ENCODE data around the gene FAHD1. TPM values are rescaled to one million over a fixed set of nuclear protein-coding genes. Genes with fewer than 3 reads are reported as not detected.

FAHD1 gene
- polyA plus RNA-seq, 3 donors from 2014 or later = 22.7 to 35.4 (median 24.8) TPM

DNA sequence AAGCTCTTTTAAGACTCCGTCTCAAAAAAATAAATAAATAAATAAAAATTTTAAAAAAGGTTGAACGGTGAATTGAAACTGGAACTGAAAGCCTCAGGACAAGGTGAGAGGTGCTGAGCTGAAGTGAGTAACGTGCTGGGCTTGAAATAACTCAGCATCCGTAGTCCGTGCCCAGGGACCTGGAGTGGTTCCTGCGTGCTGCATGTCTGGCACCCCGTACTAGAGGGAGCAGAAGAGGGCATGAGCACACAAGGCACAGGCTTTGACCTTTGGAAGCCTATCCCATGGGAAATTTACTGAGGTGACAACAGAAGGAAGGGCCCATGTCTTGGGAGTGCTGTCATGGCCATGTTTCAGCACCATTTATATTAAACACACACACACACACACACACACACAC, 49.5 kb downstream of the FAHD1 start:
- no peaks in the 10 kb centered on the region for H3K36me3 Mint-ChIP-seq
- H3K4me1 Mint-ChIP-seq = peaks cover 2 to 6% of the 10 kb centered on the region in 2 donors
- no peak overlapping the region for H3K27ac Mint-ChIP-seq
- H3K4me3 Mint-ChIP-seq = no peak overlapping the region
- DNase-seq = no peak
- peaks cover 8 to 11% (median 11%) of the 10 kb centered on the region in 3 donors for H3K27me3 Mint-ChIP-seq (ENCODE audit: low read depth in 3 of 3)
- H3K9me3 Mint-ChIP-seq = peaks cover 0 to 2% (median 0%) of the 10 kb centered on the region in 6 donors

DNA sequence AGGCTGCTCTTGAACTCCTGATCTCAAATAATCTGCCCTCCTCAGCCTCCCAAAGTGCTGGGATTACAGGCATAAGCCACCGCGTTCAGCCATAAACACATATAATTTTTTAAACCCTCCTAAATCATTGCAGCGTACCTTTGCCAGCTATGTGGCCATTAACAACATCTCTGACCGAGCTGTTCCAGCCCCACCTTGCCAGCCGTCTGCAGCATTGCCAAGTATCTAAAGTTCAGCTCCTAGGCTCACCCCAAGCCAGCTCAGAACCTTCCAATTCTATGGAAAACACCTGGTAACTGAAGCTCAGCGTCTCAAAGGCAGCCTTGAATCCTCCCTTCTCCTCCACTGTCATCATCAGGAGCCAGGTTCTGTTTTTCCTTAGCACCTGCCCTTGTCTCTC, 50.1 kb downstream of the FAHD1 start:
- Mint-ChIP-seq H3K4me1 (peaks cover 2 to 4% of the 10 kb centered on the region in 2 donors), H3K9me3 (peaks cover 0 to 2% (median 0%) of the 10 kb centered on the region in 6 donors), H3K27ac (no peak overlapping the region), H3K36me3 (no peaks in the 10 kb centered on the region), H3K4me3 (no peak overlapping the region), H3K27me3 (ENCODE audit: low read depth in 3 of 3) (peaks cover 8 to 11% (median 11%) of the 10 kb centered on the region in 3 donors)
- DNase-seq = no peak

DNA sequence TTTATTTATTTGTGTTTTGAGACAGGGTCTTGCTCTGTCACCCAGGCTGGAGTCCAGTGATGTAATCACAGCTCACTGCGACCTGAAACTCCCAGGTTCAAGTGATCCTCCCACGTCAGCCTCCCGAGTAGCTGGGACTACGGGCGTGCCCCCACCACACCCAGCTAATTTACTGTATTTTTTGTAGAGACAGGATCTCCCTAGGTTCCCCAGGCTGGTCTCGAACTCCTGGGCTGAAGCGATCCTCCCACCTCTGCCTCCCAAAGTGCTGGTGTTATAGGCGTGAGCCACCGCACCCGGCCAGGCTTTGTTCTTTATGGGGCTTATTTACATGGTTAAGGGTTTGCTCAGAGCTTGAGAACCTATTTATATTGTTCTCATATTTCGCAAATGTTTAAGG, 50.8 kb downstream of the FAHD1 start:
- Mint-ChIP-seq H3K4me3 (no peak overlapping the region), H3K27ac (no peak overlapping the region), H3K27me3 (ENCODE audit: low read depth in 3 of 3) (peaks cover 5 to 8% (median 8%) of the 10 kb centered on the region in 3 donors), H3K36me3 (no peaks in the 10 kb centered on the region), H3K4me1 (no peaks in the 10 kb centered on the region), H3K9me3 (no peaks in the 10 kb centered on the region)
- DNase-seq = no peak

DNA sequence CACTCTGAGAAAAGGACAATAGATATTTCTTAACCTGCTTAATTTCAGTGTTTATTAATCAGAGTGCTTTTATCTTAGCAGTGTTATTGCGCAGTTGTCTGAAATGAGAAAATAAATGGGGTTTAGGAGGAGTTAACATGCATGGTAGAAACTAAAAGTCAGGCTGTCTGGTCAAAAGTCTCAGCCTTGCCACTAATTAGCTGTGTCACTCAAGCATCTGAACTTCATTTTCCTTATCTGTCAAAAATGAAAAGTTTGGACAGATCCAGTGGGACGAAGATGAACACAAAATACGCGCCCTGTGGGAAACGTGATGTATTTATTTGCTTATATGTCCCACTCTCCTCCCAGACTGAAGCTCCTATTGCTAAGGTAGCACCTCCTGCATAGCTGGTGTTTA, 51.2 kb downstream of the FAHD1 start:
- peaks cover 5 to 8% (median 8%) of the 10 kb centered on the region in 3 donors for H3K27me3 Mint-ChIP-seq (ENCODE audit: low read depth in 3 of 3)
- no peaks in the 10 kb centered on the region for H3K4me1 Mint-ChIP-seq
- H3K4me3 Mint-ChIP-seq = no peak overlapping the region
- no peaks in the 10 kb centered on the region for H3K9me3 Mint-ChIP-seq
- H3K36me3 Mint-ChIP-seq = no peaks in the 10 kb centered on the region
- no peak for DNase-seq
- H3K27ac Mint-ChIP-seq = no peak overlapping the region

Other genes with a start within 250 kb of the FAHD1 start
- gene IFT140, start 215.1 kb upstream of the FAHD1 start, polyA plus RNA-seq = 1 to 10 TPM in 2 of 3 donors, not detected in 1; 1.5 to 2.0 TPM
- gene CRAMP1, start 214.8 kb upstream of the FAHD1 start, polyA plus RNA-seq = 10 to 100 TPM in 1 of 3 donors, 1 to 10 TPM in 2; 1.4 to 11.5 (median 2.8) TPM
- gene JPT2, start 148.9 kb upstream of the FAHD1 start, polyA plus RNA-seq = 10 to 100 TPM in 1 of 3 donors, 1 to 10 TPM in 2; 7.9 to 14.0 (median 8.3) TPM
- gene MAPK8IP3, start 121.0 kb upstream of the FAHD1 start, polyA plus RNA-seq = 1 to 10 TPM in 1 of 3 donors, under 1 TPM in 2; 0.55 to 3.8 (median 0.57) TPM
- gene NME3, start 55.7 kb upstream of the FAHD1 start, polyA plus RNA-seq = 10 to 100 TPM; 49.4 to 96.9 (median 82.4) TPM
- gene EME2, start 54.4 kb upstream of the FAHD1 start, polyA plus RNA-seq = 1 to 10 TPM in 2 of 3 donors, under 1 TPM in 1; 0.79 to 2.2 (median 1.0) TPM
- gene MRPS34, start 54.1 kb upstream of the FAHD1 start, polyA plus RNA-seq = 100 to 1,000 TPM; 111 to 139 (median 139) TPM
- gene SPSB3, start 44.6 kb upstream of the FAHD1 start, polyA plus RNA-seq = 10 to 100 TPM; 68.3 to 80.4 (median 77.6) TPM
- 100 to 1,000 TPM; 106 to 151 (median 127) TPM for gene NUBP2, start 44.2 kb upstream of the FAHD1 start, polyA plus RNA-seq
- not detected for gene IGFALS, start 33.5 kb upstream of the FAHD1 start, polyA plus RNA-seq
- gene HAGH, start 381 bp upstream of the FAHD1 start, polyA plus RNA-seq = 10 to 100 TPM; 53.0 to 54.7 (median 54.3) TPM
- gene MEIOB, start 45.0 kb downstream of the FAHD1 start, polyA plus RNA-seq = not detected
- gene HS3ST6, start 91.2 kb downstream of the FAHD1 start, polyA plus RNA-seq = not detected
- 10 to 100 TPM; 34.0 to 66.5 (median 47.0) TPM for gene MSRB1, start 116.0 kb downstream of the FAHD1 start, polyA plus RNA-seq
- not detected for gene RPL3L, start 127.5 kb downstream of the FAHD1 start, polyA plus RNA-seq
- 100 to 1,000 TPM; 201 to 232 (median 203) TPM for gene NDUFB10, start 132.3 kb downstream of the FAHD1 start, polyA plus RNA-seq
- 1,000 to 10,000 TPM; 2,221 to 2,989 (median 2,668) TPM for gene RPS2, start 137.6 kb downstream of the FAHD1 start, polyA plus RNA-seq
- gene RNF151, start 139.7 kb downstream of the FAHD1 start, polyA plus RNA-seq = not detected
- 10 to 100 TPM; 34.4 to 66.1 (median 59.8) TPM for gene TBL3, start 144.8 kb downstream of the FAHD1 start, polyA plus RNA-seq
- gene NOXO1, start 154.3 kb downstream of the FAHD1 start, polyA plus RNA-seq = under 1 TPM in 1 of 3 donors, not detected in 2; 0.17 TPM
- 10 to 100 TPM; 38.4 to 52.0 (median 40.7) TPM for gene GFER, start 157.0 kb downstream of the FAHD1 start, polyA plus RNA-seq
- 1 to 10 TPM; 4.6 to 6.7 (median 6.4) TPM for gene SYNGR3, start 162.8 kb downstream of the FAHD1 start, polyA plus RNA-seq
- 10 to 100 TPM in 1 of 3 donors, 1 to 10 TPM in 2; 1.8 to 10.4 (median 2.9) TPM for gene ZNF598, start 182.6 kb downstream of the FAHD1 start, polyA plus RNA-seq
- not detected for gene NPW, start 192.6 kb downstream of the FAHD1 start, polyA plus RNA-seq
- gene NHERF2, start 199.7 kb downstream of the FAHD1 start, polyA plus RNA-seq = 1 to 10 TPM in 1 of 3 donors, under 1 TPM in 1, not detected in 1; 0.54 to 1.4 TPM
- gene NTHL1, start 220.6 kb downstream of the FAHD1 start, polyA plus RNA-seq = 10 to 100 TPM; 26.4 to 31.6 (median 29.7) TPM
- gene TSC2, start 220.8 kb downstream of the FAHD1 start, polyA plus RNA-seq = 10 to 100 TPM; 18.0 to 50.1 (median 29.1) TPM